GM12878 (cell line): ENCODE measurements around the gene ANO8. TPM values are rescaled to one million over a fixed set of nuclear protein-coding genes. Genes with fewer than 3 reads are reported as not detected.

Experiments
- ATAC-seq: fragments of 200-7000 bp; cut with Tn5 transposase; 3 replicates; pipeline ENCODE4 v1.9.1; 2020; ENCODE audit warnings: mild to moderate bottlenecking, moderate library complexity
- BruUV-seq: library from RNA; stranded (reverse); fragments of 400-500 nt; replicated peaks from 2 replicates; lab custom pipeline; 2021; lab: Mats Ljungman, UMichigan
- CTCF ChIA-PET: fragments of 300-600 bp; sonication (Branson Sonifier 250); formaldehyde crosslinking; extraction: SDS; loops from one replicate; lab custom pipeline; 2021; ENCODE audit warnings: inconsistent platforms; lab: Yijun Ruan, JAX
- POLR2A ChIA-PET: fragments of 350-600 bp; formaldehyde crosslinking; extraction: SDS; loops from one replicate; lab custom pipeline; 2021; ENCODE audit warnings: inconsistent platforms; lab: Charles Lee
- RAD21 ChIA-PET: fragments of 300-600 bp; sonication (Branson Sonifier 250); formaldehyde crosslinking; loops from one replicate; lab custom pipeline; 2023; ENCODE audit warnings: antibody characterized with exemption; ENCODE audit not compliant: unreplicated experiment; lab: Charles Lee
- SMC1A ChIA-PET: fragments of 300-600 bp; sonication (Branson Sonifier 250); formaldehyde crosslinking; loops from one replicate; lab custom pipeline; 2023; ENCODE audit not compliant: unreplicated experiment, uncharacterized antibody; lab: Charles Lee
- DNase-seq: peaks from one replicate; pipeline ENCODE4 v3.0.0-alpha.2; 2011; ENCODE audit warnings: low read depth, low spot score
- FAIRE-seq: peaks from 3 replicates; lab custom pipeline; 2011; peaks lifted over from hg19 to GRCh38; lab: Jason Lieb, UNC
- H2AFZ ChIP-seq: 2 replicates; pipeline ENCODE4 v1.6.0; 2011; ENCODE audit warnings: low read depth, low read length, control low read depth; ENCODE audit not compliant: control insufficient read depth
- H3K27ac ChIP-seq: 2 replicates; pipeline ENCODE4 v1.5.1; 2011; ENCODE audit warnings: control low read depth; ENCODE audit not compliant: control insufficient read depth, insufficient read depth
- H3K27me3 ChIP-seq, 2 experiments: replicated peaks in 1 of 2; 2 replicates each; pipeline versions ENCODE4 v1.6.0 to v1.6.1; 2011; ENCODE audit warnings: low read length in 1 of 2; ENCODE audit not compliant: control insufficient read depth in 2 of 2, insufficient read depth in 2 of 2
- H3K36me3 ChIP-seq, 2 experiments: 2 replicates each; pipeline ENCODE4 v1.5.1; 2011; ENCODE audit warnings: low read length in 1 of 2; ENCODE audit not compliant: control insufficient read depth in 2 of 2, insufficient read depth in 2 of 2
- H3K4me1 ChIP-seq: 2 replicates; pipeline ENCODE4 v1.6.1; 2011; ENCODE audit warnings: mild to moderate bottlenecking, low read length, moderate library complexity, mixed read lengths; ENCODE audit not compliant: control insufficient read depth, insufficient read depth
- H3K4me2 ChIP-seq: 2 replicates; pipeline ENCODE4 v1.6.0; 2011; ENCODE audit warnings: control low read depth; ENCODE audit not compliant: control insufficient read depth, insufficient read depth
- H3K4me3 ChIP-seq: fragments of 200-600 bp; sonication (generic); 2 replicates; pipeline ENCODE4 v1.5.1; 2016
- H3K79me2 ChIP-seq: 2 replicates; pipeline ENCODE4 v1.6.0; 2011; ENCODE audit warnings: low read length; ENCODE audit not compliant: control insufficient read depth, insufficient read depth
- H3K9ac ChIP-seq: 2 replicates; pipeline ENCODE4 v1.8.0; 2011; ENCODE audit warnings: low read length, control low read depth, mixed read lengths; ENCODE audit not compliant: control insufficient read depth, insufficient read depth
- H3K9me3 ChIP-seq: replicated peaks from 3 replicates; pipeline ENCODE4 v1.5.1; 2011; ENCODE audit warnings: mild to moderate bottlenecking, low read length; ENCODE audit not compliant: control insufficient read depth, insufficient read depth
- H4K20me1 ChIP-seq: 2 replicates; pipeline ENCODE4 v1.6.0; 2011; ENCODE audit not compliant: control insufficient read depth, insufficient read depth
- CBX5 ChIP-seq: sonication (generic); IDR thresholded peaks from 2 replicates; pipeline ENCODE4 v1.6.1; 2016; ENCODE audit warnings: low read depth, moderate library complexity, mild to moderate bottlenecking, inconsistent platforms
- KAT2A ChIP-seq: conservative IDR thresholded peaks from 2 replicates; pipeline ENCODE4 v1.6.1; 2011; ENCODE audit warnings: low read depth, low read length; ENCODE audit not compliant: control insufficient read depth
- KDM1A ChIP-seq: fragments of 200-600 bp; sonication (generic); IDR thresholded peaks from 2 replicates; pipeline ENCODE4 v1.6.1; 2016; ENCODE audit warnings: borderline replicate concordance
- RBBP5 ChIP-seq: fragments of 200-600 bp; sonication (generic); conservative IDR thresholded peaks from 2 replicates; pipeline ENCODE4 v1.6.1; 2016
- ZBTB40 ChIP-seq: fragments of 450-650 bp; IDR thresholded peaks from 2 replicates; pipeline ENCODE4 v1.6.1; 2016; ENCODE audit warnings: mild to moderate bottlenecking, moderate library complexity, borderline replicate concordance
- WGBS: methylation state at CpG from one replicate; pipeline ENCODE4 v1.1.6; 2016; ENCODE audit warnings: low lambda C conversion rate; ENCODE audit not compliant: insufficient replicate concordance, insufficient coverage; ENCODE audit errors: missing lambda C conversion rate; 5-methylcytosine and 5-hydroxymethylcytosine counted together
- in situ Hi-C: fragments of 300-500 bp; cut with MboI; formaldehyde crosslinking; loops from 9 replicates; pipeline ENCODE4 v1.14.3; 2018; ENCODE audit warnings: mixed read lengths
- intact Hi-C: fragments of 100-400 bp; cut with micrococcal nuclease; formaldehyde crosslinking; loops from one replicate; pipeline ENCODE4 v1.14.2; 2022; ENCODE audit not compliant: unreplicated experiment
- polyA plus RNA-seq, 11 experiments: library from polyadenylated mRNA; depleted of rRNA in 4 of 11; unstranded in 6 of 11; stranded (reverse) in 5 of 11; fragments of >200 nt; fragmentation: Nextera tagmentation in 4 of 11; fragmentation: Illumina TruSeq in 1 of 11; extraction: Ambion mirVana in 4 of 11; extraction: Trizol in 1 of 11; gene quantifications; 1 replicate in 1 of 11; 2 replicates in 10 of 11; pipeline versions ENCODE4 v1.2.1 to v1.2.3, GENCODE V29; 2011 to 2016; ENCODE audit warnings: inconsistent platforms in 2 of 11, missing spikeins in 2 of 11, low read depth in 1 of 11
- total RNA-seq, 4 experiments: library from RNA; depleted of rRNA in 3 of 4; stranded (reverse); fragments of >200 nt in 3 of 4; fragmentation: Illumina TruSeq in 1 of 4; extraction: Trizol in 1 of 4; gene quantifications; 2 replicates each; pipeline versions ENCODE4 v1.2.1 to v1.2.3, GENCODE V29; 2013 to 2021

Gene ANO8
- total and polyA plus RNA-seq, 10 of the 15 experiments (the other 5 are each of a cell fraction or from before 2014, with no cell fraction given), result 0.04 to 6.7 (median 1.1) TPM

GRCh38 chr19:17348700-17349099 lies 14.0 kb upstream of the ANO8 start:
- no peak for DNase-seq
- TF ChIP-seq KDM1A (no peak), RBBP5 (no peak), ZBTB40 (0 out of 2 replicates have a peak, but pooled peaks have one; percentile 0), CBX5 (no peak), KAT2A (no peak)
- TF ChIP-seq, all 136 proteins: peak for 1
- H3K79me2 ChIP-seq, result no peaks in the 10 kb centered on the region
- 5% methylated on average over 12 of the region's 12 CpGs for WGBS
- no peak for FAIRE-seq
- no peak overlapping the region for H3K4me2 ChIP-seq
- SMC1A ChIA-PET, result interaction anchor here (1.2 to 6.6 kb wide), 2 partner anchors 34 to 38 kb away, joined by 3 to 69 read pairs; no protein-coding TSS in a partner anchor
- H3K36me3 ChIP-seq, result no peaks in the 10 kb centered on the region
- H3K9me3 ChIP-seq, result no peaks in the 10 kb centered on the region
- peak overlapping the region; percentile 28; the same call in 1 of the 2 replicates for H2AFZ ChIP-seq
- CTCF ChIA-PET, result interaction anchor here (9.2 kb wide), 1 partner anchor 39 kb away, joined by 170 read pairs; no protein-coding TSS in a partner anchor
- H4K20me1 ChIP-seq, result no peaks in the 10 kb centered on the region
- RAD21 ChIA-PET, result interaction anchor here (1.6 to 4.6 kb wide), 2 partner anchors 28 to 37 kb away, joined by 3 to 32 read pairs; no protein-coding TSS in a partner anchor
- no peaks in the 10 kb centered on the region for H3K27me3 ChIP-seq
- H3K27ac ChIP-seq, result no peak overlapping the region
- no TSS peak for BruUV-seq
- no peak overlapping the region for H3K4me3 ChIP-seq
- H3K4me1 ChIP-seq, result peaks cover 19% of the 10 kb centered on the region
- intact Hi-C loops (no loop called here), in situ Hi-C loops (loop anchor here (5.0 kb wide), 2 partner anchors 39 to 119 kb away; no protein-coding TSS in a partner anchor)
- H3K9ac ChIP-seq, result no peak overlapping the region
- ATAC-seq, result no peak
- POLR2A ChIA-PET, result interaction anchor here (0.7 kb wide), 1 partner anchor 1373 kb away, joined by 3 read pairs; no protein-coding TSS in a partner anchor
